ENCODE data around the gene NECAP2.
A peak's percentile ranks its signal among the peaks of the same experiment; 100 is the strongest.

Gene NECAP2

GRCh38 chr1:16433030-16433429 is 7.5 kb upstream of the NECAP2 start:
- Mint-ChIP-seq H3K4me3 (no peak overlapping the region), H3K27me3 (ENCODE audit: low read depth, poor library complexity) (peaks cover 9% of the 10 kb centered on the region), H3K4me1 (peaks cover 5% of the 10 kb centered on the region), H3K27ac (no peak overlapping the region), H3K9me3 (peaks cover 6% of the 10 kb centered on the region), H3K36me3 (ENCODE audit: low read depth) (no peaks in the 10 kb centered on the region)
- TF ChIP-seq CTCF (IDR thresholded peaks at IDR 0.05), result no peak
- DNase-seq, result no peak

- Mint-ChIP-seq H3K27ac (peak overlapping the region; percentile 19), H3K36me3 (ENCODE audit: low read depth) (no peaks in the 10 kb centered on the region), H3K9me3 (peaks cover 6% of the 10 kb centered on the region), H3K27me3 (ENCODE audit: low read depth, poor library complexity) (peaks cover 9% of the 10 kb centered on the region), H3K4me1 (peaks cover 5% of the 10 kb centered on the region), H3K4me3 (no peak overlapping the region)
- TF ChIP-seq CTCF (IDR thresholded peaks at IDR 0.05), result no peak
- no peak for DNase-seq
Measured at GRCh38 chr1:16434007-16434406, 6.5 kb upstream of the NECAP2 start.

- Mint-ChIP-seq H3K9me3 (peaks cover 6% of the 10 kb centered on the region), H3K27ac (no peak overlapping the region), H3K36me3 (ENCODE audit: low read depth) (no peaks in the 10 kb centered on the region), H3K4me3 (no peak overlapping the region), H3K27me3 (ENCODE audit: low read depth, poor library complexity) (peaks cover 9% of the 10 kb centered on the region), H3K4me1 (peaks cover 5% of the 10 kb centered on the region)
- DNase-seq, result no peak
- TF ChIP-seq CTCF (IDR thresholded peaks at IDR 0.05), result no peak
Measured at GRCh38 chr1:16434501-16434900, 6.0 kb upstream of the NECAP2 start.

GRCh38 chr1:16436946-16437474 is 3.5 kb upstream of the NECAP2 start, which contains the start of gene SPATA21:
Gene SPATA21 (minus strand): TSS chr1:16437424. CDS start chr1:16431371, 6,053 bp downstream.
- Mint-ChIP-seq H3K36me3 (ENCODE audit: low read depth) (no peaks in the 10 kb centered on the region), H3K4me3 (no peak within 1 kb of the TSS), H3K9me3 (peaks cover 6% of the 10 kb centered on the region), H3K27me3 (ENCODE audit: low read depth, poor library complexity) (peaks cover 9% of the 10 kb centered on the region), H3K27ac (no peak within 1 kb of the TSS), H3K4me1 (peaks cover 21% of the 10 kb centered on the region)
- no peak for DNase-seq
- no peak for TF ChIP-seq CTCF (IDR thresholded peaks at IDR 0.05)

GRCh38 chr1:16438516-16438915 is 2.0 kb upstream of the NECAP2 start:
- no peak overlapping the region for H3K4me3 Mint-ChIP-seq
- H3K27ac Mint-ChIP-seq, result no peak overlapping the region
- peaks cover 6% of the 10 kb centered on the region for H3K27me3 Mint-ChIP-seq (ENCODE audit: low read depth, poor library complexity)
- peaks cover 23% of the 10 kb centered on the region for H3K4me1 Mint-ChIP-seq
- no peak for TF ChIP-seq CTCF (IDR thresholded peaks at IDR 0.05)
- DNase-seq, result no peak
- peaks cover 6% of the 10 kb centered on the region for H3K9me3 Mint-ChIP-seq
- H3K36me3 Mint-ChIP-seq (ENCODE audit: low read depth), result peaks cover 7% of the 10 kb centered on the region

GRCh38 chr1:16438924-16439323 is 1.6 kb upstream of the NECAP2 start:
- Mint-ChIP-seq H3K27ac (no peak overlapping the region), H3K9me3 (peaks cover 6% of the 10 kb centered on the region), H3K27me3 (ENCODE audit: low read depth, poor library complexity) (peaks cover 6% of the 10 kb centered on the region), H3K4me3 (no peak overlapping the region), H3K4me1 (peaks cover 22% of the 10 kb centered on the region), H3K36me3 (ENCODE audit: low read depth) (peaks cover 11% of the 10 kb centered on the region)
- DNase-seq, result no peak
- no peak for TF ChIP-seq CTCF (IDR thresholded peaks at IDR 0.05)
